GM10847 (cell line): ENCODE results near the gene MAP2.

Source experiments
- POLR2A ChIP-seq: IDR thresholded peaks from 2 replicates; pipeline ENCODE4 v1.6.1; 2011; ENCODE audit not compliant: insufficient read length; ENCODE audit errors: extremely low read depth

MAP2 gene, protein sequence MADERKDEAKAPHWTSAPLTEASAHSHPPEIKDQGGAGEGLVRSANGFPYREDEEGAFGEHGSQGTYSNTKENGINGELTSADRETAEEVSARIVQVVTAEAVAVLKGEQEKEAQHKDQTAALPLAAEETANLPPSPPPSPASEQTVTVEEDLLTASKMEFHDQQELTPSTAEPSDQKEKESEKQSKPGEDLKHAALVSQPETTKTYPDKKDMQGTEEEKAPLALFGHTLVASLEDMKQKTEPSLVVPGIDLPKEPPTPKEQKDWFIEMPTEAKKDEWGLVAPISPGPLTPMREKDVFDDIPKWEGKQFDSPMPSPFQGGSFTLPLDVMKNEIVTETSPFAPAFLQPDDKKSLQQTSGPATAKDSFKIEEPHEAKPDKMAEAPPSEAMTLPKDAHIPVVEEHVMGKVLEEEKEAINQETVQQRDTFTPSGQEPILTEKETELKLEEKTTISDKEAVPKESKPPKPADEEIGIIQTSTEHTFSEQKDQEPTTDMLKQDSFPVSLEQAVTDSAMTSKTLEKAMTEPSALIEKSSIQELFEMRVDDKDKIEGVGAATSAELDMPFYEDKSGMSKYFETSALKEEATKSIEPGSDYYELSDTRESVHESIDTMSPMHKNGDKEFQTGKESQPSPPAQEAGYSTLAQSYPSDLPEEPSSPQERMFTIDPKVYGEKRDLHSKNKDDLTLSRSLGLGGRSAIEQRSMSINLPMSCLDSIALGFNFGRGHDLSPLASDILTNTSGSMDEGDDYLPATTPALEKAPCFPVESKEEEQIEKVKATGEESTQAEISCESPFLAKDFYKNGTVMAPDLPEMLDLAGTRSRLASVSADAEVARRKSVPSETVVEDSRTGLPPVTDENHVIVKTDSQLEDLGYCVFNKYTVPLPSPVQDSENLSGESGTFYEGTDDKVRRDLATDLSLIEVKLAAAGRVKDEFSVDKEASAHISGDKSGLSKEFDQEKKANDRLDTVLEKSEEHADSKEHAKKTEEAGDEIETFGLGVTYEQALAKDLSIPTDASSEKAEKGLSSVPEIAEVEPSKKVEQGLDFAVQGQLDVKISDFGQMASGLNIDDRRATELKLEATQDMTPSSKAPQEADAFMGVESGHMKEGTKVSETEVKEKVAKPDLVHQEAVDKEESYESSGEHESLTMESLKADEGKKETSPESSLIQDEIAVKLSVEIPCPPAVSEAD (N-terminal part only)

DNA sequence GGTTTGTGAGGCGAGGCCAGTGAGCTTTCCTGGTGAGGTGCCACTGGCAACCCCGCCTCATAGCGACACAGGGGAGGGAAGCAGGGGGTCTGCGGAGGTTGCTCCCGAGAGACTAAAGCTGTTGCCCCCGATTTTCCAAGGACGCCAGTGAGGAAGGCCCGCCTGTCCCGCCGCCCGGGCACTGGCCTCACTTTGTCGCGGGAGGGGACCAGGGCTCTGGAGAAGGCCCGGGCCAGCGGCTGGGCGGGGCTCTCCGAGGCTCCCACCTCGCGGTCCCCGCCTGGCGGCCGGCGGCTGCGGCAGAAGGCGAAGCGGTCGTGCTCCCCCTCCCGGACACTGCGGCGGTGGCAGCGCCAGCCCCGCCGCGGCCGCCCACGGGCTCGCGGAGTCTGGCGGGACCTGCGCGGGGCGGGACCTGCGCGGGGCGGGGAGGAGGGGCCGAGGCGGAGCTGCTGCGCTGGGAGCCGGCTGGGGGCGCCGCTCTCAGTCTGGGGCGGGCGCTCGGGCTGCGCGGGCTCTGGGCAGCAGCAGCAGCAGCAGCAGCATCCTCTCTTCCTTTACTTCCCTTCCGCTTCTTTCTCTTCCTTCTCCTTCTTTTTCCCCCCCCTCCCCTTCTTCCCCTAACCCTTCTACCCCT lies at the start of gene MAP2:
TSS of gene MAP2 (plus strand) at position 486 of the 637 bp plus-strand sequence. CDS start 229,124 bp downstream, outside the sequence.
- no peak for TF ChIP-seq POLR2A

DNA sequence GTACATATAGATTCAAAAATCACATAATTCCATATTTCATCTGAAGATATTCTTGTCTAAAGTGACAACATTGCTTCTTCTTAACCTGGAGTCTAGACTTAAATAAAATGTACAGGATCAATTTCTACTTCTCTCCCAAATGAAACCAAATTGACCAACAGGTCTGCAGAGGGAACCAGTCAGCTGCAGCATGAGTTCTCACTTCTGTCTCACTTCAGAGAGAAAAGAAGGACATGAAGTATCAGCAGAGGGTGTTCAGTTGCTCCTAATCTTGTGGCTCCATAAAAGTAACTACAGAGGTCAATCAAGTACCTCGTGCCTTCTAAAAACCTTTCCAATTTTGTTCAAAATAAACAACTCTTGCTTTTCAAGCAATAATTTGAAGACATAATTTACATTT lies 47.2 kb upstream of the MAP2 start:
- no peak for TF ChIP-seq POLR2A

GRCh38 chr2:209380293-209380692 lies 43.6 kb upstream of the MAP2 start:
- TF ChIP-seq POLR2A = no peak

- no peak for TF ChIP-seq POLR2A
These were observed 42.8 kb upstream of the MAP2 start for GRCh38 chr2:209381091-209381490.

DNA sequence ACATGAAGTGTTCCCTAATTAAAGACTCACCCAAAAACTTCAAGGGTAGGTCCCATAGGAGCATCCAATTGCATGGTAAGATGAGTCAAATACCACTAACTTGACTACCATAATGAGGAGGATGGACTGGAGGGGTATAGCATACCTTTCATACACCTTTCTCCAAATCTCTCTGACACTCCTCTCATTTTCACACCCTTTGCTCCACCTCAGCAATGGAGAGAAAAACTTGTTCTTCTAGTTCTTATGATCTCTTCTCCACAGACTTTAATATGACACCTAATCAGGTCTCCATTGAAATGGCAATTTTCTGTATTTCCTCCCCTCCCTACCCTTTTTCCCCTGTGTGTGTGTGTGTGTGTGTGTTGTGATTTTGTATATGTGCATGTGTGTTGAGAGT lies 41.1 kb upstream of the MAP2 start:
- TF ChIP-seq POLR2A = no peak

- no peak for TF ChIP-seq POLR2A
These were observed 40.6 kb upstream of the MAP2 start for GRCh38 chr2:209383212-209383611.

GRCh38 chr2:209387389-209387788 lies 36.5 kb upstream of the MAP2 start:
- no peak for TF ChIP-seq POLR2A

GRCh38 chr2:209388446-209389037 lies 35.3 kb upstream of the MAP2 start:
- no peak for TF ChIP-seq POLR2A

DNA sequence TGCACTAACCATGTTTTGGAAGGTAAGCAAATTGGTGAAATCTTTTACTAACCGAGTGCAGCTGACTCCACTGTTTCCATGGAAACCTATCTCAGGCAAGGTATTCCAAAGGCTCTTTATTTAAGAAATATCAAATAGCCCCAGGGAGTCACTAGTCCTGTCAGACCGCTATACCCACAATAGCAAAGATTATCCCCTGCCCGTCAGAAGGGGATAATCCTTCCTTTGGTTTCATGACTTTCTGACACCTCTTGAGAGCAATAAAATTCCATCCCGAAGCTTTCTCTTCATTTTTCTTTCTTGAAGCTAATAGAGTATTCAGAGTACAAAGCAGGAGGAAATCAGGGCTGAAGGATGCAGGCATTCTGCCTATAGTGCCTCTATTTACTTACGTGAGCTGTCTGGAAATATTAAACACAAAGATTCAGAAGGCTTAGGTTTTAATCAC lies 34.7 kb upstream of the MAP2 start:
- no peak for TF ChIP-seq POLR2A

GRCh38 chr2:209390839-209391238 lies 33.0 kb upstream of the MAP2 start:
- TF ChIP-seq POLR2A = no peak

GRCh38 chr2:209391776-209392401 lies 32.0 kb upstream of the MAP2 start:
- TF ChIP-seq POLR2A = no peak

DNA sequence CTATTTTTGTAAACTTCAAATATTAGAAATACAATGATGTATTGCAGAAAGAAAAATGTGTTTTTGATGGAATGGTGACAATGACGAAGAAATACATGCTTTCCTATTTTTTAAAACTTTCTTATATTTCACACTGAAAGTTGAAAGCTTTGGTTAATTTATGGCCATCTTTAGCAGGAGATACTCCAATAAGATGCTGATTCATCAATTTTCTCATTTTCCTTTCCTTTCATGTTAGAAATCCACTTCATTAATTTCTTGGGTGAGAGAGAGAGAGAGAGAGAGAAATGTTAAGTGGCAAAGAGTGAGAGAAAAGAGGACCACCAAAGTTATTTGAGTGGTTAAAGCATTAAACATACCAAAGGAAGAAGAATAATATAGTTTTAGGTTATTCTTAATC lies 28.6 kb upstream of the MAP2 start:
- no peak for TF ChIP-seq POLR2A

DNA sequence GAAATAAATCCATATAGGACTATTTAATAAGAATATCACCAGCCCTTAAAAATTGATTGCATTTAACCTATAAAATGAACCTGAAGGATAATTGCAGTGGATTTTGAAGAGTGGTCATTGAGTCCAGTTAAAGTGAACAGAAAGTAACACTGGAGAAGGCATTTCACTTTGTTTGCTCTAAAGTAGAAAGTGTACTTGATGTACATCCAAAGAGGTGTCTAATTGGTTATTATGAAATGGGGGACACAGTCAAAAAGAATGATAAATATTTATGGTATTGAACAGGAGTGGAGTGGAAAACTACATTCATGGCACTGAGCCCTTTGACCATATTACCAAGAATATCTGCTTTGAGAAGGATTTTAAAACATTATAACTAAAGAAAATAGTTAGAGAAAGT lies 28.2 kb upstream of the MAP2 start:
- TF ChIP-seq POLR2A = no peak

- TF ChIP-seq POLR2A = no peak
These were observed 25.4 kb upstream of the MAP2 start for GRCh38 chr2:209398463-209398862.
